H9 (cell line): ENCODE measurements around the gene LRRFIP2. TPM values are rescaled to one million over a fixed set of nuclear protein-coding genes. Genes with fewer than 3 reads are reported as not detected.

Experiments used
- DNase-seq: peaks from one replicate; pipeline ENCODE4 v3.0.0-alpha.2; 2017
- H2AFZ ChIP-seq: one replicate; pipeline ENCODE4 v1.6.1; 2013; ENCODE audit warnings: mild to moderate bottlenecking, low read length, control low read depth, moderate library complexity
- H2AK5ac ChIP-seq: 2 replicates; pipeline ENCODE4 v1.6.1; 2013; ENCODE audit warnings: low read length, control low read depth, mixed read lengths; ENCODE audit not compliant: insufficient read length
- H2BK120ac ChIP-seq: one replicate; pipeline ENCODE4 v1.6.1; 2013; ENCODE audit warnings: low read depth, mild to moderate bottlenecking, low read length, control low read depth, inconsistent platforms; ENCODE audit not compliant: poor library complexity, severe bottlenecking
- H2BK12ac ChIP-seq: 2 replicates; pipeline ENCODE4 v1.6.1; 2013; ENCODE audit warnings: low read length, control low read depth, mixed read lengths, low read depth; ENCODE audit not compliant: insufficient read length
- H2BK15ac ChIP-seq: 2 replicates; pipeline ENCODE4 v1.6.1; 2013; ENCODE audit warnings: low read depth, low read length, control low read depth
- H2BK20ac ChIP-seq: one replicate; pipeline ENCODE4 v1.6.1; 2013; ENCODE audit warnings: low read depth, mild to moderate bottlenecking, low read length, control low read depth, inconsistent platforms; ENCODE audit not compliant: poor library complexity, severe bottlenecking
- H2BK5ac ChIP-seq: 2 replicates; pipeline ENCODE4 v1.6.1; 2013; ENCODE audit warnings: low read length, control low read depth, mixed read lengths; ENCODE audit not compliant: insufficient read length
- H3K14ac ChIP-seq: 2 replicates; pipeline ENCODE4 v1.6.1; 2013; ENCODE audit warnings: low read length, control low read depth; ENCODE audit not compliant: insufficient read depth
- H3K18ac ChIP-seq: 2 replicates; pipeline ENCODE4 v1.6.1; 2013; ENCODE audit warnings: low read depth, mild to moderate bottlenecking, mixed read lengths, low read length, control low read depth; ENCODE audit not compliant: insufficient read length
- H3K23ac ChIP-seq: 2 replicates; pipeline ENCODE4 v1.6.1; 2013; ENCODE audit warnings: low read length, control low read depth, mixed read lengths, low read depth; ENCODE audit not compliant: insufficient read length
- H3K23me2 ChIP-seq: 2 replicates; pipeline ENCODE4 v1.6.1; 2013; ENCODE audit warnings: low read depth, mild to moderate bottlenecking, mixed read lengths, low read length, control low read depth; ENCODE audit not compliant: insufficient read length, poor library complexity, severe bottlenecking
- H3K27ac ChIP-seq: 2 replicates; pipeline ENCODE4 v1.5.1; 2013; ENCODE audit warnings: low read length, control low read depth, mixed read lengths, low read depth; ENCODE audit not compliant: insufficient read length
- H3K27me3 ChIP-seq: 2 replicates; pipeline ENCODE4 v1.6.1; 2013; ENCODE audit warnings: low read length, control low read depth, inconsistent platforms; ENCODE audit not compliant: insufficient read depth
- H3K4ac ChIP-seq: 2 replicates; pipeline ENCODE4 v1.6.1; 2013; ENCODE audit warnings: low read depth, mild to moderate bottlenecking, control low read depth, inconsistent platforms, low read length, moderate library complexity
- H3K4me1 ChIP-seq: 2 replicates; pipeline ENCODE4 v1.6.1; 2013; ENCODE audit warnings: low read length, control low read depth, inconsistent platforms; ENCODE audit not compliant: insufficient read depth
- H3K4me2 ChIP-seq: 2 replicates; pipeline ENCODE4 v1.6.1; 2013; ENCODE audit warnings: low read length, control low read depth, mixed read lengths; ENCODE audit not compliant: insufficient read length, insufficient read depth
- H3K56ac ChIP-seq: 2 replicates; pipeline ENCODE4 v1.6.1; 2013; ENCODE audit warnings: low read depth, mild to moderate bottlenecking, mixed read lengths, low read length, control low read depth; ENCODE audit not compliant: insufficient read length
- H3K79me1 ChIP-seq: 2 replicates; pipeline ENCODE4 v1.6.1; 2013; ENCODE audit warnings: low read depth, mild to moderate bottlenecking, moderate library complexity, low read length, control low read depth, inconsistent platforms; ENCODE audit not compliant: insufficient read depth, poor library complexity, severe bottlenecking
- H3K79me2 ChIP-seq: 2 replicates; pipeline ENCODE4 v1.6.1; 2013; ENCODE audit warnings: low read length, control low read depth, inconsistent platforms; ENCODE audit not compliant: insufficient read depth
- H3K9ac ChIP-seq: 2 replicates; pipeline ENCODE4 v1.6.1; 2013; ENCODE audit warnings: low read length, control low read depth, mixed read lengths; ENCODE audit not compliant: insufficient read length; ENCODE audit errors: extremely low read depth
- H3K9me3 ChIP-seq: one replicate; pipeline ENCODE4 v1.6.1; 2013; ENCODE audit warnings: low read depth, low read length, inconsistent platforms; ENCODE audit not compliant: control insufficient read depth
- H3T11ph ChIP-seq: one replicate; pipeline ENCODE4 v1.6.1; 2013; ENCODE audit warnings: mild to moderate bottlenecking, low read length, control low read depth, inconsistent platforms
- H4K20me1 ChIP-seq: one replicate; pipeline ENCODE4 v1.6.1; 2013; ENCODE audit not compliant: control insufficient read depth, insufficient read length, insufficient read depth
- H4K5ac ChIP-seq: 2 replicates; pipeline ENCODE4 v1.6.1; 2013; ENCODE audit warnings: low read depth, mild to moderate bottlenecking, mixed read lengths, low read length, control low read depth; ENCODE audit not compliant: insufficient read length
- H4K8ac ChIP-seq: replicated peaks from 2 replicates; pipeline ENCODE4 v1.6.1; 2013; ENCODE audit warnings: low read length, control low read depth, mixed read lengths, low read depth; ENCODE audit not compliant: insufficient read length
- H4K91ac ChIP-seq: 2 replicates; pipeline ENCODE4 v1.6.1; 2013; ENCODE audit warnings: low read depth, mild to moderate bottlenecking, moderate library complexity, mixed read lengths, low read length, control low read depth; ENCODE audit not compliant: insufficient read length
- H3K27ac Mint-ChIP-seq, 3 experiments: 2 replicates in 2 of 3; 3 replicates in 1 of 3; pipeline ENCODE4 v1.8.0; 2020 to 2021; ENCODE audit warnings: mixed read lengths in 3 of 3, mild to moderate bottlenecking in 1 of 3, moderate library complexity in 1 of 3
- H3K27me3 Mint-ChIP-seq: 2 replicates; pipeline ENCODE4 v1.8.0; 2021; ENCODE audit warnings: low read depth, mild to moderate bottlenecking, moderate library complexity, mixed read lengths
- H3K36me3 Mint-ChIP-seq, 3 experiments: 2 replicates in 2 of 3; 3 replicates in 1 of 3; pipeline ENCODE4 v1.8.0; 2020 to 2021; ENCODE audit warnings: low read depth in 3 of 3, mixed read lengths in 3 of 3; ENCODE audit not compliant: insufficient read depth in 1 of 3
- H3K4me1 Mint-ChIP-seq, 2 experiments: 2 replicates each; pipeline ENCODE4 v1.8.0; 2020; ENCODE audit warnings: mixed read lengths in 2 of 2
- H3K4me3 Mint-ChIP-seq, 2 experiments: 2 replicates in 1 of 2; 3 replicates in 1 of 2; pipeline ENCODE4 v1.8.0; 2020 to 2021; ENCODE audit warnings: mild to moderate bottlenecking in 2 of 2, mixed read lengths in 2 of 2, moderate library complexity in 1 of 2
- H3K9me3 Mint-ChIP-seq, 2 experiments: 2 replicates in 1 of 2; 3 replicates in 1 of 2; pipeline ENCODE4 v1.8.0; 2020; ENCODE audit warnings: mild to moderate bottlenecking in 2 of 2, mixed read lengths in 2 of 2, moderate library complexity in 1 of 2
- WGBS: extraction: QIAGEN DNeasy Blood & Tissue Kit; methylation state at CpG from one replicate; pipeline ENCODE4 v1.1.7; 2013; ENCODE audit warnings: missing lambda C conversion rate, low lambda C conversion rate, mixed read lengths; ENCODE audit not compliant: insufficient read length; ENCODE audit errors: extremely low coverage; 5-methylcytosine and 5-hydroxymethylcytosine counted together
- total RNA-seq: library from RNA; stranded (reverse); gene quantifications from 2 replicates; pipeline ENCODE4 v1.2.1, GENCODE V29; 2021
- TF ChIP-seq, protein P1 (sequence below): fragments of 200-600 bp; sonication (generic); conservative IDR thresholded peaks from 3 replicates; pipeline ENCODE4 v1.8.0; 2021; ENCODE audit warnings: antibody characterized with exemption, mild to moderate bottlenecking

The LRRFIP2 gene
- total RNA-seq, 1 experiment from 2014 or later = 30.7 TPM

DNA sequence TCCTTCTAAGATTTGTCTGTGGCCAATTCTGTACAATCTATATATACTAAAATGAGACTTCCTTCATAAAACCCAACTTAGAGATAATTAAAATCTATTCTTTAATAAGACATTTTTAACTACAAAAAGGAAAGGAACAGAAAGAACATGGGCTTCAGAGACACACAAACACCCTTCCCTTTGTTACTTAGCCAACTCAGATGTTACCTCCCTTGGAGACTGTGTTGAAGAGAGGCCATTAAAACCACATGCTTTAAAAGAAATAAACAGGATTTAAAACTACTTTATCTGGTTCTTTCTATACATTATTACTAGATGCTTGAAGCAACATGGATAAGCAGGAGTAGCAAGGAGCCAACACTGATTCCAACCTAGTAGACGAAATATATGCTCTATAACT is 42.0 kb downstream of the LRRFIP2 start:
- no peak overlapping the region for H3K4ac ChIP-seq
- H3K4me2 ChIP-seq = no peak overlapping the region
- no peak overlapping the region for H4K91ac ChIP-seq
- H2AFZ ChIP-seq = no peak overlapping the region
- Mint-ChIP-seq H3K4me1 (peaks cover 5 to 10% of the 10 kb centered on the region in 2 experiments), H3K27me3 (no peaks in the 10 kb centered on the region), H3K36me3 (no peaks in the 10 kb centered on the region), H3K27ac (no peak overlapping the region), H3K4me3 (no peak overlapping the region), H3K9me3 (no peaks in the 10 kb centered on the region)
- TF ChIP-seq, protein P1, sequence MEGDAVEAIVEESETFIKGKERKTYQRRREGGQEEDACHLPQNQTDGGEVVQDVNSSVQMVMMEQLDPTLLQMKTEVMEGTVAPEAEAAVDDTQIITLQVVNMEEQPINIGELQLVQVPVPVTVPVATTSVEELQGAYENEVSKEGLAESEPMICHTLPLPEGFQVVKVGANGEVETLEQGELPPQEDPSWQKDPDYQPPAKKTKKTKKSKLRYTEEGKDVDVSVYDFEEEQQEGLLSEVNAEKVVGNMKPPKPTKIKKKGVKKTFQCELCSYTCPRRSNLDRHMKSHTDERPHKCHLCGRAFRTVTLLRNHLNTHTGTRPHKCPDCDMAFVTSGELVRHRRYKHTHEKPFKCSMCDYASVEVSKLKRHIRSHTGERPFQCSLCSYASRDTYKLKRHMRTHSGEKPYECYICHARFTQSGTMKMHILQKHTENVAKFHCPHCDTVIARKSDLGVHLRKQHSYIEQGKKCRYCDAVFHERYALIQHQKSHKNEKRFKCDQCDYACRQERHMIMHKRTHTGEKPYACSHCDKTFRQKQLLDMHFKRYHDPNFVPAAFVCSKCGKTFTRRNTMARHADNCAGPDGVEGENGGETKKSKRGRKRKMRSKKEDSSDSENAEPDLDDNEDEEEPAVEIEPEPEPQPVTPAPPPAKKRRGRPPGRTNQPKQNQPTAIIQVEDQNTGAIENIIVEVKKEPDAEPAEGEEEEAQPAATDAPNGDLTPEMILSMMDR = no peak
- H4K5ac ChIP-seq = no peak overlapping the region
- no peak overlapping the region for H3K9ac ChIP-seq
- H2BK120ac ChIP-seq = no peak overlapping the region
- H2BK5ac ChIP-seq = no peak overlapping the region
- H3K14ac ChIP-seq = no peak overlapping the region
- H2BK12ac ChIP-seq = no peak overlapping the region
- H3K23ac ChIP-seq = no peak overlapping the region
- no peaks in the 10 kb centered on the region for H3K23me2 ChIP-seq
- peaks cover 3% of the 10 kb centered on the region; the same call in 1 of the 2 replicates for H3K4me1 ChIP-seq
- H4K20me1 ChIP-seq = no peaks in the 10 kb centered on the region
- H2BK20ac ChIP-seq = no peak overlapping the region
- no peak overlapping the region for H4K8ac ChIP-seq
- no peaks in the 10 kb centered on the region for H3K27me3 ChIP-seq
- no peak overlapping the region for H3K56ac ChIP-seq
- H3K79me1 ChIP-seq = peaks cover 3% of the 10 kb centered on the region
- no peaks in the 10 kb centered on the region for H3K9me3 ChIP-seq
- H3K18ac ChIP-seq = no peak overlapping the region
- H2BK15ac ChIP-seq = no peak overlapping the region
- H3K79me2 ChIP-seq = no peaks in the 10 kb centered on the region
- no peak overlapping the region for H3T11ph ChIP-seq
- H3K27ac ChIP-seq = no peak overlapping the region
- no peak for DNase-seq
- H2AK5ac ChIP-seq = no peak overlapping the region
- no CpG with 5 or more reads among the region's 1 CpG for WGBS
